ENCODE measurements around the gene PLB1. TPM values are rescaled to one million over a fixed set of nuclear protein-coding genes. Genes with fewer than 3 reads are reported as not detected.

The PLB1 gene
- total and polyA plus RNA-seq, 9 of the 15 experiments (the other 6 are each of a cell fraction or from before 2014, with no cell fraction given), result 0.01 to 0.09 (median 0.07) TPM; not detected in 2

- TF ChIP-seq ETV5 (CRISPR knock-in tag; IDR thresholded peaks at IDR 0.05; ENCODE audit: low read depth) (no peak), ATF3 (IDR thresholded peaks at IDR 0.05) (peak; percentile 35; the same call in 1 of the 2 replicates), ATF3 (CRISPR knock-in tag; conservative IDR thresholded peaks at IDR 0.05) (no peak), ESRRA (IDR thresholded peaks at IDR 0.05; ENCODE audit: borderline replicate concordance, low read depth) (peak; percentile 43; the same call in 1 of the 2 replicates), NONO (IDR thresholded peaks at IDR 0.05; ENCODE audit: low read depth in 2 of 2, low read length in 1 of 2) (no peak), ZNF780A (CRISPR knock-in tag; IDR thresholded peaks at IDR 0.05) (no peak), MEIS2 (IDR thresholded peaks at IDR 0.05; ENCODE audit: partially characterized antibody) (no peak), MGA (IDR thresholded peaks at IDR 0.05) (peak; percentile 91), TFE3 (CRISPR knock-in tag; IDR thresholded peaks at IDR 0.05) (no peak), HOMEZ (CRISPR knock-in tag; IDR thresholded peaks at IDR 0.05) (no peak)
Measured at GRCh38 chr2:28683100-28683706, 187.3 kb downstream of the PLB1 start (continued).

Measured in K562 (cell line).